HG03439 (cell line): Measurements from ENCODE around the gene UVSSA.
"Not testable (repeated sequence)": the region's sequence is repeated elsewhere in the genome, so short reads cannot be mapped to it uniquely, and the experiment has no call there.

Experiments
- ATAC-seq: cut with Tn5 transposase; IDR thresholded peaks from one replicate; pipeline ENCODE4 v1.9.1; 2021; ENCODE audit warnings: mild to moderate bottlenecking, moderate library complexity; ENCODE audit not compliant: unreplicated experiment

UVSSA gene

GRCh38 chr4:1330761-1331590 is 16.0 kb upstream of the UVSSA start:
- ATAC-seq, result no peak

- no peak for ATAC-seq
Observed at GRCh38 chr4:1331591-1332353, 15.2 kb upstream of the UVSSA start.

DNA sequence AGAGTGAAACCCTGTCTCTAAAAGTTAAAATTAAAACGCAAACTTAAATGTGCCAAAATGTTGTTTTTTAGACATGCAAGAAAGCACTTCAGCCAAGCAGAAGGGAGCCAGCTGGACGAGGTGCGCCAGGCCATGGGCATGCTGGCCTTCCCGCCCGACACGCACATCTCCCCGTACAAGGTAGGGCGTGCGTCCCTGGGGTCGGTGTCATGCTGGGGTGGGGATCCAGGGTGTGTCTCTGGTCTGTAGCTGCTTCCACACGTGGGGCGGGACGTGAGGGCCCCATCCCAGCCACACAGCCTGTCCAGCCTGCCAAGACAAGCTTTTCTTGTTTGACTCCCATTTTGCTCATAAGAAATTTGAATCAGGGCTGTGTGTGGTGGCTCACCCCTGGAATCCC is 14.3 kb upstream of the UVSSA start:
- ATAC-seq, result no peak

GRCh38 chr4:1333256-1333655 is 13.8 kb upstream of the UVSSA start:
- no peak for ATAC-seq

GRCh38 chr4:1333851-1334578 is 13.0 kb upstream of the UVSSA start:
- ATAC-seq, result not testable (repeated sequence)

DNA sequence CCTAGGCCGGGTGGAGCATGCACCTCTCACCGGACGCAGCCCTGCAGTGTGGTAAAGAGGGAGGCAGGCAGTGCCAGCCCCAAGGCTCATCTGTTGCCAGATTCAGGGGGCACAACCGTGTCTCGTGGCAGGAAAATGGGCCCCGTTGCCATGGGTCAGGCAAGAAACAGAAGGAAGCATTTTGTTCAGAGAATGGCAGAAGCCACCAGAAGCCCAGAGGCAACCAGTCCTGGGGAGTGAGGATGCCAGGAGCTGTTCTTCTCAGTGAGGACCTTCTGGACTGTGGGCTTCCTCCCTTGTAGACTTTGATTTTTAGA is 12.5 kb upstream of the UVSSA start:
- ATAC-seq, result no peak

- not testable (repeated sequence) for ATAC-seq
Observed at GRCh38 chr4:1335193-1335883, 11.7 kb upstream of the UVSSA start.

GRCh38 chr4:1336088-1336491 is 10.9 kb upstream of the UVSSA start:
- no peak for ATAC-seq

- ATAC-seq, result no peak
Observed at GRCh38 chr4:1337376-1337831, 9.6 kb upstream of the UVSSA start.

DNA sequence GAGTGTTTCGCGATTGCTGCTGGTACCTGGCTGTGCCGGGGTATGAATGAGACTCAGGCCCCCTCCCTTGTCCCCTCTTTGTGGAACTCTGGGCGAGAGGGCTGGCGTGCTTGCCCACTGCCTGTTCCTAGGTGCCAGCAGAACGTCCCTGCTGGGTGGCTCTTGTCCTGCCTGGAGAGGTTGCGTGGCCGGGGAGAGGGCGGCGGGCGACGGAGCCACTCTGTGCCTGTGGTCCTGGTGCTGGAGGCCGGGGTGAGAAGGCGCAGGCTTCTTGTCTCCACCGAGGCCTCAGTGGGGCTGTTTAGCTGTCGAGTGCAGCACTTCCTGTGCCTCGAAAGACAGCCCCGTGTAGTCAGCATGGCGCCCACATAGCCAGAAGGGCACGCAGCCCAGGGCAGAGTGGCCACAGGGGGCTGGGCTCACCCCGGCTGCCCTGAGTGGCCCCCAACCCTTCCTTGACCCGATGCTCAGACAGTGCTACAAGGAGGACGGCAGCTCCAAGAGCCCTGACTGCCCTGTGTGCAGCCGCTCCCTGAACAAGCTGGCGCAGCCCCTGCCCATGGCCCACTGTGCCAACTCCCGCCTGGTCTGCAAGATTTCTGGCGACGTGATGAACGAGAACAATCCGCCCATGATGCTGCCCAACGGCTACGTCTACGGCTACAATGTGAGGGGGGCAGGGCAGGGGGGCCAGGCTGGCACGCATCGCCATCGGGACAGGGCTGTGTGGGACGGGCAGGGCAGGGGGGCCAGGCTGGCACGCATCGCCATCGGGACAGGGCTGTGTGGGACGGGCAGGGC is 8.9 kb upstream of the UVSSA start:
- no peak for ATAC-seq

DNA sequence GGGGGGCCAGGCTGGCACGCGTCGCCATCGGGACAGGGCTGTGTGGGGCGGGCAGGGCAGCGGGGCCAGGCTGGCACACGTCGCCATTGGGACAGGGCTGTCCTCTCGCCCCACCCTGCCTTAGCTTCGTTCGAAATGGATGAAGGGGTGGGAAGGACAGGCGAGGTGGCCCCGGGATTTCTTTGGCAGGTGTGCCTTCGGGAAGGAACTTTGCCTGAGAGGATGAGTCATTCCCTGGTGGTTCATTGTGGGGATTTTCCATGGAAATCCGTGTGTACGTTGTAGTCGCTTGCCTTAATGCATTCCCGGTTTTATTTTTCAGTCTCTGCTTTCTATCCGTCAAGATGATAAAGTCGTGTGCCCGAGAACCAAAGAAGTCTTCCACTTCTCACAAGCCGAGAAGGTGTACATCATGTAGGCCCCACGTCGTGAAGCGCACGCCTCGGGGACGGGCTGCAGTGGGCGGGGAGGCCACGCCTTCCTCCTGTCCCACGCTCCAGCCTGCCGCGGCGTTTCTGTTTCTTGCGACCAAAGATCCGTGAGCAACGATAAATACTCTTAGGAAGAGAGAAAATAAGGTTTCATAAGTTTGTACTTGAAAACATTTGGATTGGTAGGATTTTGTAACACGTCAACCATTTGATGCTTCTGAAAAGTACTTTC is 8.1 kb upstream of the UVSSA start:
- ATAC-seq, result no peak

DNA sequence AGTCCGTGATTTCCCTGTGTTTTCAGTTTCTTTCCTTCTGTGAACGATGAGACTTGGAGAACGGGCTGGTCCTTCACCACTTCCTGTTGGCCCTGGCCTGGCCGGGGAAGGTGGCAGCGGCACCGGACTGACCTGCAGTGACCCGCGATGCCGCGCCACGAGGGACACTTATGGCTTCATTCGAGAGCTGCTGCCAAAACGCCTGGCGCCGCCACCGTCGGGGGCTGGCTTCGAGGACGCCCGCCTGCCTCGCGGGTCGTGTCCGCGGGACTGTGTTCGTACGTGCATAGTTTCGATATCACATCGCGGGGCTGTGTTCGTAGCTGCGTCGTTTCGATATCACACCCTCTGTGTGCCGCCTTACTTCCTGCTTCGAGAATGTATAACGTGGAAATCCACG is 7.5 kb upstream of the UVSSA start:
- no peak for ATAC-seq

DNA sequence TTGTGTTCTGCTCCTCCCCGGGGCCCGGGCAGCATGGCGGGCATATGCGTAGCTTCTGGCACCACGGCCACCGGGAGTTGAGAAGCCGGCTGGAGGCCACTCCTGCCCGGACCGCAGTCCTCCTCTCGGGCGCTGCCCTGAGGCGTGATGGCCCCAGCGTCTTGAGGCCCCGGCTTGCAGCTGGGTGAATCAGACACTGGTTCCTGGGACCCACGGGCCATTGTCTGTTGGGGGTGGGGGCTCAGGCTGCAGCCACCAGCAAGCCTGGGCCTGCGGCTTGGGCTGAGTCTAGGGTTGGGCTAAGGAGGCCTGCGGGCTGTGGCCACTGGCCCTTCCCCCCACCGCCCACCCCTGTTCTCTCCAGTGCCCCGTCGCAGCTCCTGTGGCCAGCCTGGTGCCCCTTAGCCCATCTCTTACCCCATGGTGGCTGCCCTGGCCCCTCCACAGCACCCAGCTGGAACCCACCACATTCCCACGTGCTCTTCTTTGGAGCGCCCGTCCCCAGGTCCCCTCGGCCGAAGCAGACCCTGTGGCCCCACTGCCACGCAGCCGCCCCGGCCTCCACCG is 6.7 kb upstream of the UVSSA start:
- no peak for ATAC-seq

- ATAC-seq, result no peak
Observed at GRCh38 chr4:1340861-1341260, 6.1 kb upstream of the UVSSA start.

DNA sequence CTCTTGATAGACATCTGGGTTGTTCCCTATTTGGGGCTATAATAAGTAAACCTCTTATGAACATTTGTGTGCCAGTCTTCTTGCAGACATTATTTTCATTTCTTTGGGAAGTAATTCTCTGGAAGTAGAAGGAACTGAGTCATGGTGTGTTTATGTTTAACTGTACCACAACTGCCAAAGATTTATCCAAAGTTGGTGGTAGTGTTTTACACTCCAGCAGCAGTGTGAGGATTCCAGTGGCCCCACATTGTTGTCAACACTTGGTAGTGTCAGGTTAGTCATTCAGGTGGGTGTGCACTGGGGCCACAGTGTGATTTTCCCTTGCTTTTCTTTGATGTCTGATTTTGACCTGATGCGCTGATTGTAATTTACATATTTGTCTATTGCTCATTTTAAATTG is 5.0 kb upstream of the UVSSA start:
- no peak for ATAC-seq

DNA sequence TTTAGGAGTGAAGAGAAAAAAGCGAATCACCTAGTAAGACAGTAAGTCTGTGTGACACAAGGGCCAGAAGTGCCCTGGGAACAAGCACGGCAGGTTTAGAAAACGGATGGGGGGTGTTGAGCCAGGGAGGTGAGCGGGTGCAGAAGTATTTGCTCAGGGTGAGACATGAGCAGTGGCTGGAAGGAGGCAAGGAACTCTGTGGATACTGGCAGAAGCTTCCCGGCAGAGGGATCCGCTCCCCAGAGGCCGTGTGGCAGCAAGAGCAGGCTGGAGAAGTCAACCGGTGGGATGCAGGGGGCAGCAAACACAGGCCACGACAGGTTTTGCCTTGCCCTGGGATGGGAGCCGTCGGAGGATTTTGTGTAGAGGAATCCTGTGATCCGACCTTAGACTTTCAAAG is 2.3 kb upstream of the UVSSA start:
- no peak for ATAC-seq

DNA sequence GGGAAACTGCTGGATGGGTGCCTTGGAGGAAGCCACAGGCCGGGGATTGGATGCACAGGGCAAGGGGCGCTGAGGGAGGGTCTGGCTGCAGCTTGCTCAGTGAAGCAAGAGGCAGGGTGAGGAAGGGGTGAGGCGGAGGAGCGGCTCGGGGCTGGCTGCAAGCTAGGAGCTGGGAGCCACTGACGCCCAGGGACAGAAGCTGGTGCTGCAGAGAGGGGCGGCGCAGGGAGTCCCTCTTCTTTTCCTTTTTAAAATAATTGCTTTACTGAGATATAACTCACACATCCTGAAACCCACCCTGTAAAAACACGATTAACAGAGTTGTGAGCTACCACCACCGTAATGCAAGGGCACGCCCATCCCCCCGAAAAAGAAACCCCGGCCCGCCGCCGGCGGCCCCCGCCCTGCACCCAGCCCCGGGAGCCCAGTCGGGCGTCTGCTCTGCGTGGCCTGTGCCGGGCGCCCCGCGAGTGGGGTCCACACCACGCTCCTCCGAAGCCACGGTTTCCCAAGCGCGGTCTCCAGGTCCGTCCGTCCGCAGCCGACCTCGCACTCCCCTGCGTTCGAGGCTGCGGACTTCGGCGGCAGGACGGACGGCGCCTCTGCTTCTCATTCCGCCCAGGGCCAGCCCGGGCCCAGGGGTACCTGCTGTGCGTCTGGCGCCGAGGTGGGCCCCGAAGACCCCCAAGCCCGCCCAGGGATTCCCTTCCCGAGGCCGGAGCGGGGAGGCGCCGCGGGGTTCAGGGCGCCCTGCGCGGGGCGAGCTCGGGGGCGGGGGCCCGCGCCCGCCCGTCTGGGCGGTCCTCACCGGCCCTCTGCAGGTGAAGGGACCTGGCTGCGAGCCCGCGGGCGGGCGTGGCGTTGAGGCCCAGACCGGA is 866 bp upstream of the UVSSA start:
- peak; percentile 10 for ATAC-seq

GRCh38 chr4:1347410-1347864 is 429 bp downstream of the UVSSA start:
- ATAC-seq, result peak; percentile 27
